NCI-H510A treated with DMSO at 0.1 percent for 48 hours (cell line): Measurements from ENCODE around the gene CD40LG.

Experiments
- DNase-seq: peaks from one replicate; lab custom pipeline; 2025; lab: John Stamatoyannopoulos, UW

The CD40LG gene

DNA sequence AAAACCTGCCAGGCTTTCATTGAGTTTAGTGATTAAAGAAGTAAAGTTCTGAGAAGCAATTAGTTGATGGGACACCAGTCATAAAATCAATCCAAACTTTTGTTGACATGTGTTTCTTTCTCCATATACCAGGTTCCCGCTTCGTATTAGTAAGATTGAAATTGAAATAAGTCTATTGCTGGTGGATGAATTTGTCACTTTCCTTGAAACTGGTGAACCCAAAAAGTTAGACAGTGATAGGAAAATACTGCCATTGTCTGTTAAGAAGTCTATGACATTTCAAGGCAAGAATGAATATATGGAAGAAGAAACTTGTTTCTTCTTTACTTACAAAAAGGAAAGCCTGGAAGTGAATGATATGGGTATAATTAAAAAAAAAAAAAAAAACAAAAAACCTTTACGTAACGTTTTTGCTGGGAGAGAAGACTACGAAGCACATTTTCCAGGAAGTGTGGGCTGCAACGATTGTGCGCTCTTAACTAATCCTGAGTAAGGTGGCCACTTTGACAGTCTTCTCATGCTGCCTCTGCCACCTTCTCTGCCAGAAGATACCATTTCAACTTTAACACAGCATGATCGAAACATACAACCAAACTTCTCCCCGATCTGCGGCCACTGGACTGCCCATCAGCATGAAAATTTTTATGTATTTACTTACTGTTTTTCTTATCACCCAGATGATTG is at the start of gene CD40LG:
Gene CD40LG (plus strand): TSS at position 482 of the 684 bp plus-strand sequence. CDS start 91 bp downstream, at position 573.
- DNase-seq, result no peak

DNA sequence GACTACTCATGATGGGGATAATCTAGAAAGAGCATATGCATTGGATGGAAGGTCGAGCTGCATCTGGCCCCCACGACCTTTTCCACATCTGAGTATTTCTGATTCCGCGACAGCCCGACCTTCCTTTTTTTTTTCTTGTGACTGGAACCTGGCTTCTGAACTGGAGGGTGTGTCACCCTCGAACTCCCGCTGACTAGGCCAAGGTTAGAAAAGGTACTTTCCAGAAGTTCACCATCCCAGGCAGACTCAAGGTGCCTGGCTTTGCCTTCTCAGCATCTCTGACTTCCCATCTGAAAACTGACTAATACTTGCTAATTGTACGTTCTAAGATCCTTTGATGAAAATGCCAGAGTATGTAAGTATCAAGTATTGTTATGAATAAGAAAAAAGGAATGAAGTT is 49.3 kb upstream of the CD40LG start:
- DNase-seq, result no peak

DNA sequence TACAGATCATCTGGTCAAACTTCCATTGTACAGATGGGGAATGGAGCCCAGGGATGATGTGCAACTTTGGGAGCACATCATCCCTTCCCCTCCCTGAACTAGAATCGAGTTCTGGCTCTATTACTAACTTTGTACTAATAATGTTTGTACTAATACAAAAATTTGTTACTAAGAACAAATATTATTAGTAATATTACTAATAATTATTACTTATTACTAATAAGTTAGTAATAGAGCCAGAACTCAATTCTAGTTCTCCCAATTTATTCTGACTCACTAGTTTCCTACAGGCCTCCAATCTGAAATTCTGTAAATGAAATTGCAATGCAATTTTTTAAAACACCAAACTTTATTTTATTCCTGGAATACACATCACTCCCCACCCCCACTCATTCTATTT is 47.9 kb upstream of the CD40LG start:
- DNase-seq, result no peak

DNA sequence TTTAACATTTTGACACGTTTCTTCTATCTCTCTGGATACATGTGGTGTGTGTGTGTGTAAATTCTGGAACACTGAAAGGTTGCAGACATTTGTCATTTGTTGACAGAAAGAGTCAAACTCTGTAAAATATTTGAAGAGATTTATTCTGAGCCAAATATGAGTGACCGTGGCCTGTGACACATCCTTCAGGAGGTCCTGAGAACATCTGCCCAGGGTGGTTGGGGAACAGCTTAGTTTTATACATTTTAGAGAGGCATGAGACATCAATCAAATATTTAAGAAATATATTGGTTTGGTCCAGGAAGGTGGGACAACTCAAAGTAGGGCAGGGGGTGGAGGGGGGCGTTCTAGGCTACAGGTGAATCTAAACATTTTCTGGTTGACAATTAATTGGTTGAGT is 40.7 kb upstream of the CD40LG start:
- no peak for DNase-seq

DNA sequence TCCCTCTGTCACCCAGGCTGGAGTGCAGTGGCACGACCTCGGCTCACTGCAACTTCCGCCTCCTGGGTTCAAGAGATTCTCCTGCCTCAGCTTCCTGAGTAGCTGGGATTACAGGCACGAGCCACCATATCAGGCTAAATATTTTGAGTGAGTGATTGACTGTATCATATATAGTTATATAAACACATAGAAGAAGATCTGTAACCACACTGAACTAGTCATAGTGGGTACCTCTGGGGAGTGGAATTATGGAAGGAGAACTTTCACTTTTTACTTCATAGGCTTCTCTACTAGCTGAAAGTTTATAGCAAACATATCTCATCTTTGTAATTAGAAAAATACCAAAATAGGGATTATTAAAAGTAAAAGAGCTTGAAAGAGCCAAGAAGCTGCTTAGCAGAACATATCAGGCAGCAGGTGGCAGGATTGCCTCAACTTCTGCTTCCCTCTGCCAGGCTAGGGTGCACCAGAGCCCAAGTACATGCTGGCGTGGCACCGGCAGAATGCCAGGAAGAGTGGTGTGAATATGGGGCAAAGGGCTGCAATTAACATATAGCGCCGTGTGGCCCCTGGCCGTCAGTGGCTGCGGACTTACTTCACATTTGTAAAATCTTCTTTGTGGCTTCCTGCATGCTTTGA is 39.5 kb upstream of the CD40LG start:
- DNase-seq, result no peak

DNA sequence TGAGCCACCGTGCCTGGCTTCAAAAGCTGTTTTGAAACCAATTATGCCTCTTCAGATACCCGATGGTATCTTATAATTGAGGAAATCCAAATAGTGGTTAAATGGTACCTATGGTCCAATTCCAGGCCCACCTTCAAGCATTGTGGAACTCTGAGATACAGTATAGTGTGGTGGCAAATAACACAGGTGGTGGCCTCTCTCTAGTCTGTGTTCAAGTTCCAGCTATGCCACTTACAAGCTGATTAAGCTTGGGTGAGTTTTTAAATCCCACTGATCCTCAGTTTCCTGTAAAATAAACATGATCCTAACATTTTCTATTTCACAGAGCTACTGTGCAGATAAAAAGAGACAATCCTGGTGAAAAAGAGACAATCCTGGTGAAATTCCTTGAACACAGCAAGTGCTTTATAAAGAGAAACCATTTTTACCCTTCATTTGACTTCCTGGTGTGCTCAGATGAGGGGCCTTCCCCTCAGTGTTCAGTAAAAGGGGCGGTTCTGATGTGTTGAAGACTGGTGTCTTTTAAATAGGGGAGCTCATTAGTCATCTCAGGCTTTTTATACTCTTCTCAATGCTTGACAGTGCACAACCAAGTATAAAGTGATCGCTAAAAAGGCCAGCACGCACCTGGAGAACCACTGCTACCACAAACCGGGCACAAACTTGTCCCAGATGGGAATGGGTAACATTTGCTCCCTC is 30.8 kb upstream of the CD40LG start:
- no peak for DNase-seq

DNA sequence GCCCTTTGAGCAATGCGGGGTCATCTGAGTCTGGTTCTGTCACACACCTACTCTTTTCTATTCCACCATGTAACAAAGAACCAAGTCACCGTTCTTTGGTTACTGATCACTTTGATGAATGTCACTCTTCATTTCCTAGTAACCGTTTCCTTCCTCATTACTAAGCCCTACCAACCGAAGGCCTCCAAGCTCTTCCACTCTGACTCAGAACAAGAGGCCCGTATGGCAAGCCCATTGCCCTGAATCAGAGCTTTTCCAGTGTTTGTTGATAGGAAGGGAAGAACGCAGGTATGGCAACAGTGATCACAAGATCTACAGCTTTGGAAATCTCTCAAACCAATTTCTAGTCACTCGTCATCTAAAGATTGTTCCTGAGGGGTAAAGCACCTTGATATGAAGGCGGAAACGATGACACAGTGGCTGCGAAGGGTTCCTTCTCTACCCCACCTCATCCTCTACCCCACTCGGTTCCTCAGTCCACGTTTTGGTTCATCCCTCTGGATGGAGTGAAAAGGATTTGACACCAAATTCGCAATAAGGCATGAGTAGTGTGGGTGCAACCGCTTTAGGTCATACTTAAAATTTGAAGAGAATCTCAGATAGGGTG is 28.0 kb upstream of the CD40LG start:
- DNase-seq, result no peak

DNA sequence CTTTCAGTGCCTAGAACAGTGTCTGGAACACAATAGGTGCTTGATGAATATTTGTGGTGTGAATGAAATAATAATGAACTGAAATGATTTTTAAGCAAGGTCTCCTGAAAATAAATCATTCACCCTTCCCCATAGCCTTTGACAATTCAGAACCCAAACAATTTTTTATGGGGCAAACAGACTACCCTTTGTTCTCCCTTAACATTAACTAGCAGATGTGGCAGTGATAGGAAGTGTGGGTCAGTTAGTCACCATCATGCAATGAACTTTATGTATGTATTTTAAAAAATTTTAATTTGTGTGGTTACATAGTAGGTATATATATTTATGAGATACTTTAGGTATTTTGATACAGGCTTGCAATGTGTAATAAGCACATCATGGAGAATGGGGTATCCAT is 27.2 kb upstream of the CD40LG start:
- no peak for DNase-seq

DNA sequence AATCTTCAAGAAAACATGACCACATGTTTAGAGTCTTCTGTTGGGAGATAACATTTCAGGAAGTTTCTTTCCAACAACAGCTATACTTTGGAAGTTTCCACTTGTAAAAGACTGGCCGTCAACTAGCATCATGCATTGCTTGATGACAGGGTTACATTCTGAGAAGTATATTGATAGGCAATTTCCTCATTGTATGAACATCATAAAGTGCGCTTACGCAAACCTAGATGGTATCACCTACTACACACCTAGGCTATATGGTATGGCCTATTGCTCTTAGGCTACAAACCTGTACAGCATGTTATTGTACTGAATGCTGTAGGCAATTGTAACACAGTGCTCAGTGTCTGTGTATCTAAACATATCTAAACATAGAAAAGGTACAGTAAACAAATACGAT is 25.4 kb upstream of the CD40LG start:
- DNase-seq, result no peak

DNA sequence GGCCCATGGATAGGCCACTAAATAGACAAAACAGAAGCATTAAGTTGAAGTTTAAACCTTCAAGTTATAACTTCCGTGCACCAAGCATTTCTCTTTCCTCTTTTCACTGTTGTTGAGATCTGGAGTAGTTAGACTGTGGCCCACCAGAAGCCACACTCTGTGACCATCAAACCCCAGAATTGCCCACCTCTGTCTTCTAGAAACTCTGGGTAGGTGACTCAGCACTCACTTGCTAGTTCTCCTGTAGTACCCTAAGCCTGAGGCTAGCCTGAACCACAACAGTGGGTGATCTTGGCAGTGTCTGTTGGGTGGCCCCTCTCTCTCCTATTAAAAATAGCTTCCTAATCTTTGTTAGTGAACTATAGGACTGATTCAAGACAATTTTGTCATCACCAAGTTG is 24.6 kb upstream of the CD40LG start:
- DNase-seq, result no peak

DNA sequence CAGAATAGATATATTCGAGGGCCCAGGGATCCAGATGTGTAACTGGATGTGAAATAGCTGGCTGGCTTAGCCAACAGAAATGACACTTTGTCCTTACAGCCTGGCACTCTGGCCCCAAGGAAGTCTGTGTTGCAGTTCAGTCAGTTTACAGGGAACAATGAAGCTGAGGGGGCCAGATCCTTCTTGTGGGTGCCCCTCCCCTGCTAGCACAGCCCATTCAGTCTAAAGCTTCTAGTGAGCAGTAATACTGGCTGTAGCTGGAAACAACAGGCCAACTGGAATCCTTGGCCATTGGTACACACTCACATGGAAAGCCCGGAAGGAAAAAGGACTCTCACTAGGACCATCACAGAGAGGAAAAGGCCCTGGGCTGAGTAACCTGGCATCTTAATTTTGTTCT is 22.7 kb upstream of the CD40LG start:
- DNase-seq, result no peak

DNA sequence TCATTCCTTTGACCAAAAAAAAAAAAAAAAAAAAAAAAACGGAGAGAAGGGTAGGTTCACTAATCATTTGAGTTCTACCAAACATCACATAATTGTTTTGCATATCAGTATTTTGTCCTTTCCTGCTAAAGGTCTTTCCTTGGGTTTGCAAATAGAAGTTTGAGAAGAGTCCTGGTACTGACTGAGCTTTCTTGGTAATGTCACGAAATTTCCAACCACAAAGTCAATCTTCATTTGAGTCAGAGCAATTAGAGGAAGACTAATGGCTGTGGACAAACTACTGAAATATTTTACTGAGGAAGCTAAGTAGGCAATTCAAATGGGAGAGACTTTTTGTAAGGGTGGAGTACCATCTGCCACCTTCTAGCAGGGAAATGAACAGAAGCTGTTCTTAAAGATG is 21.7 kb upstream of the CD40LG start:
- no peak for DNase-seq

DNA sequence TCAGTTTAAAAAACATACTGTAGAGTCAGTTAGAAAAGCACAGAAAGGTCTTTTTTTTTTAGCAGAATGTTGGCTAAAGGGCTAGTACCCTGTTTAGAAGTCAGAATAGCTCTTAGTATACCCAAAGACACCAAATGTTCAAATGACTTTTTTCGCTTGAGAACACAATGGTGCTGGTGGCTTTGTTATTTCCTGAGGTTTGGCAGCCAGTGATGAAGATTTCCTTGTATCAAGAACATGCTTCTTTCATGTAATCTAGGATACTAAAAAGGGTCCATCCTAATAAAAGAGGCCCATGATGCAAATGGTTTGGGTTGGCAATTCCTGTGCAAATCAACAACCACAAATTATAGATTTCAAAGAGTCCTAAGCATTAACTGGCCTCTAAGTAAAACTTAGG is 21.1 kb upstream of the CD40LG start:
- DNase-seq, result no peak

DNA sequence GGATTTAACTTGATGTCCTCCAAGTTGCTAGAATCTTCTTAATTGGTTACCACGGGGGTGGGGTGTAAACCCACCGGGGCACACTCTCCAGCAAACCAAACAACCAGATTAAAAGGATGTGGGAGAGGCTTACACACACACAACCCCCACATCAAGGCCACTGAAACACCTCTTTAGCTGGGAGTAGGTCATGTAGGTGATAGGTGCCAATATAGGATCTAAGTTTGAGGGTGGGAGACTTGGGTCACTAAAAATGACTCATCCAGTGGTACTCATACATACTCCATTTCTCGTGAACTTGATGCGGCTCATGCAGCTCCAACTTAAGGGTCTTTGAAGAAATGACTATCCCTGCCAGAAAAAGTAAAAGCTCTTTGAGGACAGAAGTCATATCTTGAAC is 20.5 kb upstream of the CD40LG start:
- no peak for DNase-seq

DNA sequence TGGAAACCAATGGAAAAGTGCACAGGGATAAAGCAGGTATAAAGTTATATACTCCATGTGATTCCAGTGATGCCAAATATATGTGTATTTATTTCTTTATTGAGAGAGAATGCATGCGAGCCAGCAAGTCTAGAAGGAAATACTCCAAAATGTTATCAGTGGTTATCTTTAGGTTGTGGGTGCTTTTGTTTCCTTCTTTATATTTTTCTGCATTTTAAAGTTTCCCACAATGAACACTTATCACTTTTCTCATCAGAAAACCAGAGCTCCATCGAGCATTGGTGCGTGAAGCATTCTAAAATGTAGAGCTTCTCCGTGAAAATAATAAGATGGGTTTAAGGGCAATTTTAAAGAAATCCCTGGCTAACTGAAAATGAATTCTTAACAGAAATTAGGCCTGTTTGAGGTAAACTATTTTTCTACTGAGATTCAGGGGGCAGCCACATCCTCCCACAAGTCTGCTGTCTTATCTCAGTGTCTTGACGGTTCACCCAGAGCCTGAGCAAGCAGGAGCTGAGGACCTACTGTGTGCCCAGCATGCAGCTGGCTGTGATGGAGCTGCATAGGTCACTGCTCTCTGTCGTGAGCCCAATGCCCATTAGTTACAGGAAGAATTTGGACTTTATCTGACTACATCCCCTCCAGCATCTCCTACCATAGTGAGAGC is 18.7 kb upstream of the CD40LG start:
- no peak for DNase-seq

DNA sequence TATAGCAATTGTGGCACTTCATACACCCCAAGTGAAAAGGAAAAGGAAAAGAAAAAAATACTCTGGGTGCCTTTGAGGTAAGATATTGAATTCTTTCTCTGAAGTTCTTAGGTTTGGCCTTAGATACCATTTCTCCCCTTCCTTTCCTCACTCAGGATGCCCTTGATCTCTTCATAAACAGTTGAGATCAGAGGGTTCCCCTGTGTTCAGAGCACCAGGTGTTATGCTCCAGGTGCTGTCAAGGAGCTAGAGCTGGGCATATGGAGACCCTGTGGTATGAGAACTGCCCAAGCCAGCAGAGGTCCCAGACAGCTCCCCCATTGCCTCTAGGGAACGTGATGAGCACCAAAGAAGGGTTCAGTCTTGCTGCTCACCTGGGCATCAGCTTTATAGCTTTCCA is 17.1 kb upstream of the CD40LG start:
- no peak for DNase-seq

DNA sequence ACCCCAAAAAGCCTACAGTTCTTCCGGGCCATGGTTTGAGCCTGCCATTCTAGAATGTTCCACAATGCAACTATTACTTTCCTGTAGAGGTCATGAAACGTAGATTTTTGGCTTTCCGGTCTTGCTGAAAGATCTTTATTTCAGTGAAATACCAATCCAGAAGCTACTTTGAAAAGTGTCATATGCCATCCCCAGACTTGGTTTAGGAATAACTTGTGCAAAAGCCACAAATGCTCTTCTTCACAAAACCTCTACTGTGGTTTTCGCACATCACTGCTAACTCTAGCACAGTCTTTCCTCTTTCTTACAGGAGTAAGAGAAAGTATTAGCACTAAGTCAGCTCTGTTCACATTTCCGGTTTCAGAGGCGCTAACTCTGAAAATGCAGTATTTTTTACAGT is 12.7 kb upstream of the CD40LG start:
- DNase-seq, result no peak

DNA sequence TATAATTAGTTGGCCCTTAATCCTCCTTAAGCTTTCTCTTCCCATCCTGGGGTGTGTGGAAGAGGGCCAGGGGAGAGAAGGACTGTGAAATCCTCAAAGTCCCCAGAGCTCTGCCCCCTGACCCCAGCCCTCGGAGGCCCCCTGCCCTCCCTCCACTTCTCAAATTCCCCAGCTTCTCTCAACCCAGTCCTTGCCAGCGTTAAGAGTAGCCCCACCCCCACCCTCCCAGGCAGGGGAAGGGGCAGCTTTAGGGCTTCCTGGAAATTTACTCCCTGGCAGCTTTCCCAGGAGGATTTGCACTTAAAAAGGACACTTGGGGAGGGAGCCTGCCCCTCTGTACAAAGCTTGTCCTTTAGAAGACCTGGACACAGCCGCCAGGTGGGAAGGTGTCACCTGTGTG is 11.8 kb upstream of the CD40LG start:
- DNase-seq, result no peak

DNA sequence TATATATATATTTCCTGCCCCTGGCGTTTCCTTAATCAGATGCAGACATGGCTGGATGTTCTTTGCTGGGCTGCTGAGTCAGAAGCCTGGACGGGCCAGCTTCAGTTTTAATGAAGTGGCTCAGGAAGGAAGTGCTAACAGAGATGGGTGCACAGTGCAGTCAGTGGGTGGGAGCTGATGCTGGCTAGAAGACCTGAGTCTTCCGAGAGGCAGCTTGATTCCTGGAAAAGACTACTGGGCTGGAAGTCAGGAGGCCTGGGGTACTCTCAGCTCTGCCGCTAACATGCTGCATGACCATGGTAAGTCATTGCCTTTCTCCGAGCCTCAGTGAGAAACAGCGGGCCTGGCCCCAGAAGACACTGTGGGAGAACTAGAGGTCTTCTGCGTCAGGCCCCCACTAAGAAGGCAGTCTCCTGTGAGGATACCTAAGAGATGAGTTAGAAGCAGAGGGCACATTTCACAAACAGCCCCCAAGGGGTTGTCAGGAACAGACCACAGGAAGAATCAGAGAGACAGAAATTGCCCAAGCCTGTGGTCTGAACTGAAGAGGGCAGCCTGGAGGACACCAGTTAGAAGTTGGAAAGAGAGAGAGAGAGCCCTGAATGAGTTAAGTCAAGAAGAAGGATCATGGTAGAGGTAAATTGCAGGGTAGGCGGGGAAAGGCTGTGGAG is 8.3 kb upstream of the CD40LG start:
- no peak for DNase-seq

DNA sequence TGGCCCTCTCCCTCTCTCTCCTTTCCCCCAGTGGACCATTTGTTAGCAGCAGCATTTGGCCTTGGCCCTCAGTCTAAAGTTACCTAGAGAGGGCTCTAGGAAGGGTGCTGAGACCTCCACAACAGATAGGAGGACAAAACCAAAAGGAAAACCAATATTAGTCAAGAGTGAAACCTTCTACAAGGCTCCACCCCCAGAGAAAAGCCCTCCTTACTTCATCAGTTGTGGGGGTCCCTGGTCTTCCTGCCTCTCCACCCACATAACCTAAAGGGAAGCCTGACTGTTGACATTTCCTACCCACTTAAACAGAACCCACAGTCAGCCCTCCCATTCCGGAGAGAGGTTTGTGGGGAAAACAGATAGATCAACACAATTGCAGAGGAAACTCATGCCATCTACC is 4.7 kb upstream of the CD40LG start:
- no peak for DNase-seq

DNA sequence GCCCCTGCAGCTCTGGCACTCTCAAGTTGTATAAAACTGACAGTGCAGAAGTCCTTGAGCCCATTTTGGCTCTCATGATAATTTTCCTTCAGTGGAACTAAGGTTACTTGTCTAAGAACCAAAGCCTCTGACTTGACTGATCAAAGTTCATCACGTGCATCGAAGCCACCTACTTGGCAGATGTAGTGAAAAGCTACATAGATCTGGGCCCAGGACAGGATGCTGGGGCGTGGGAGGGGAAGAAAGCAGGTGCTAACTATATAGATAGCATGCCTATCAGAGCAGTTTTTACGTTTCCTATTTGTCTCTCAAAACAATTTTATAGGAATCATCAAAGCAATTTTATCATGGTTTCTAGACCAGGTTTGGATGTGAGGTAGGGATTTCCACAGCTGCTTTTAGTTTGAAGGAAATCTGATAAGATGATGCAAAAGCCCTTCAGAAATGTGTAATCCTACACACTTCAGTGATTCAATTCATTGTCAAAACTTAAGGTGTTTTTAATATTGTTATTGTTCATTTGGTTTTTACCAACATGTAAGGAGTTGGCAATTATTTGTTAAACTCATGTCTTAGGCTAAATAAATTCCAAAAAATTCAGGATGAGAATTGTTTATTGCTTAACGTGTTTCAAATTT is 1.2 kb upstream of the CD40LG start:
- DNase-seq, result no peak

DNA sequence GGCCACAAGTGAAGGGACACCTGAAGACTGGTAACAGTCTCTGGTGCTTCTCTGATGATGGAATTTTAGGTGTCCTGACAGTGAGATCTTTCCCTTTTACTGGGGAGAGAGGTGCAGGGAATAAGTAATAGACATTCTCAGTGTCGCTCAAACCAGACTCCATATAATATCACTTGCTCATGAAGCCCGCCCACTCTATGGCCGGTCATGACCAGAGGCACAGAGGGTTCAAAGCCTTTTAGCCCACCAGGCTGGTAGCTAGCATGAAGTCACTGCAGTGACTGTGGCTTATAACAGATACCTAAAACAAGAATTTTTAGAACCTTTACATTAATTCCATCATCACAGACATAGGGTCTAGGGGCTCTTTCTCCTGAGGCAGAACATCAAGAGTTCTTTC is 2.9 kb downstream of the CD40LG start:
- no peak for DNase-seq
